NB4 (cell line): ENCODE data around the gene CFTR.

Experiments used
- CTCF ChIP-seq: IDR thresholded peaks from one replicate; pipeline ENCODE4 v1.5.1; 2012; ENCODE audit warnings: low read depth, low read length
- POLR2A ChIP-seq: IDR thresholded peaks from 2 replicates; pipeline ENCODE4 v1.6.1; 2011; ENCODE audit warnings: mild to moderate bottlenecking; ENCODE audit not compliant: insufficient read length; ENCODE audit errors: extremely low read depth
- TF ChIP-seq, protein P1 (sequence below): IDR thresholded peaks from 2 replicates; pipeline ENCODE4 v1.6.1; 2011; ENCODE audit warnings: low read depth, low read length

DNA sequence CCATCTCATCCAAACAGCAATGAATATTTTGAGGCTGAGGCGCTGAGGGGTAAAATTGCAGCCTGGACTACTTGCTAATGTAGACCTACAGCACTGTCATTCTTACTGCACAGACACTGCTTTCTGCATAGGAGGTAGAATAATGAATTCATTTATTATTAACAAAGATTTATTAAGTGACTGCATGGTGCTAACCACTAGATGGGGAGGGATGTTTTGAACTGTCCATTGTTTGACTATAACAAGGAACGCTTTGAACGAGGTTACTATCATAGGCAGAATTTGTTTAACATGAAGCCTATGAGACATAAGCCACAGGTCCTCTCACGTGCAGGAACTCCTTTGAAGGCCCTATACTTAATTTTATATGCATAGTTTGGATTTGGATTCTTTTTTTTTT is 143.8 kb downstream of the CFTR start:
- TF ChIP-seq CTCF (no peak), POLR2A (no peak)
- TF ChIP-seq, protein P1, sequence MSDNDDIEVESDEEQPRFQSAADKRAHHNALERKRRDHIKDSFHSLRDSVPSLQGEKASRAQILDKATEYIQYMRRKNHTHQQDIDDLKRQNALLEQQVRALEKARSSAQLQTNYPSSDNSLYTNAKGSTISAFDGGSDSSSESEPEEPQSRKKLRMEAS, result no peak
